IMR-90 (cell line): ENCODE data around the gene SPACA7.

Experiments used
- CTCF ChIP-seq: conservative IDR thresholded peaks from 2 replicates; pipeline ENCODE4 v1.5.1; 2012; ENCODE audit warnings: mild to moderate bottlenecking, low read depth, low read length, improper control_type of control experiment
- POLR2A ChIP-seq: IDR thresholded peaks from 2 replicates; pipeline ENCODE4 v1.6.1; 2012; ENCODE audit warnings: mild to moderate bottlenecking, low read depth, low read length

DNA sequence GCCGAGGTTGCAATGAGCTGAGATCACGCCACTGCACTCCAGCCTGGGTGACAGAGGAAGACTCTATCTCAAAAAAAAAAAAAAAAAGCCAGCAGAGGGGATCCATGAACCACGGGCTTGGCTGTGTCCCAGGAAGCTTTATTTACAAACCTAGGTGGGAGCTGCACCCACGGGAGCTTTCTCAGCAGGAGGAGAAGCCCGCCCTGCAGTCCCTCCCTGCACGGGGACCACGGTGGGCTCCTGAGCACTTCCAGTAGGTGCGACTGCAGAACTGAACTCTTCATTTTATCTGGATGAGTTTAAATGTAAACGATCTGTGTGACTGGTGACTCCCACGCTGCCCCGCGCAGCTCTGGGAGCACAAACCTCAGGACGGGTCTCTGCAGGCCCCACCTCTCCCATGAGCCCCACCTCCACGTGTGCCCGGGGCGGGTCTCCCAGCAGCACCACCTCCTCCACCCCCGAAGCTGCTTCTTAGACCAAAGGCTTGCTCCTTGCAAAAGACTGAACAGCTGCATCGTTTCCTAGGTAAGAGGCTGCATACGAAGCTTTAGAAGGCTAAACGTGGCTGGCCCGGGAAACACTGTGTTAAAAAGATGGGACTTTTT lies 66.4 kb downstream of the SPACA7 start:
- TF ChIP-seq POLR2A, result no peak
- no peak for TF ChIP-seq CTCF
